ENCODE results near the gene ALS2.
"Not testable (repeated sequence)": the region's sequence is repeated elsewhere in the genome, so short reads cannot be mapped to it uniquely, and the experiment has no call there.

Gene ALS2

GRCh38 chr2:201675454-201675853, 105.3 kb downstream of the ALS2 start:
- no peaks in the 10 kb centered on the region for H3K36me3 ChIP-seq (ENCODE audit: control insufficient read depth, insufficient read depth, low read length)
- H3K27ac ChIP-seq (ENCODE audit: low read depth, low read length), result no peak overlapping the region
- H3K4me3 ChIP-seq (ENCODE audit: low read depth, low read length), result no peak overlapping the region
- H3K27me3 ChIP-seq (ENCODE audit: control insufficient read depth, insufficient read depth, low read length), result no peaks in the 10 kb centered on the region
- peaks cover 8% of the 10 kb centered on the region for H3K4me1 ChIP-seq (ENCODE audit: control insufficient read depth, insufficient read depth, low read length)
- H3K9me3 ChIP-seq (ENCODE audit: control insufficient read depth, insufficient read depth, low read length), result no peaks in the 10 kb centered on the region
- H3K9ac ChIP-seq (ENCODE audit: low read depth, low read length), result no peak overlapping the region

DNA sequence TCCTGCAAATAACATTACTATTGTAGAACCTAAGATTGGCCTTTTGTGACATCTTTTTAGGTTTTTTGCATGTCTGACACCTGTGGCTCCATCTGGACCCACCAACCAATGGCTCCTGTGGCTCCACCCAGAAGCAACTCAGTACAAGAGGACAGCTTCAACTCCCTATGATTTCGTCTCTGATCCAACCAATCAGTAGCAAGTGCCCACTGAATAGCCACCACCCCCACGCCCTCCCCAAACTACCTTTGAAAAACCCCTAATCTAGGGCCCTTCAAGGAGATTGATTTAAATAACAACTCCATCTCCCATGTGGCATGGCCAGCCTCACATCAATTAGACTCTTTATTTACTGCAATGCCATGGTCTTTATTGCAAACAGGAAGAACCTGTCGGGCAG, 105.9 kb downstream of the ALS2 start:
- no peaks in the 10 kb centered on the region for H3K9me3 ChIP-seq (ENCODE audit: control insufficient read depth, insufficient read depth, low read length)
- no peak overlapping the region for H3K9ac ChIP-seq (ENCODE audit: low read depth, low read length)
- no peaks in the 10 kb centered on the region for H3K36me3 ChIP-seq (ENCODE audit: control insufficient read depth, insufficient read depth, low read length)

GRCh38 chr2:201674298-201674697, 106.4 kb downstream of the ALS2 start:
- Histone ChIP-seq H3K36me3 (ENCODE audit: control insufficient read depth, insufficient read depth, low read length) (no peaks in the 10 kb centered on the region), H3K27ac (ENCODE audit: low read depth, low read length) (no peak overlapping the region), H3K4me3 (ENCODE audit: low read depth, low read length) (no peak overlapping the region), H3K9ac (ENCODE audit: low read depth, low read length) (no peak overlapping the region), H3K4me1 (ENCODE audit: control insufficient read depth, insufficient read depth, low read length) (peaks cover 8% of the 10 kb centered on the region), H3K27me3 (ENCODE audit: control insufficient read depth, insufficient read depth, low read length) (no peaks in the 10 kb centered on the region), H3K9me3 (ENCODE audit: control insufficient read depth, insufficient read depth, low read length) (no peaks in the 10 kb centered on the region)

More for the DNA sequence above, 105.9 kb downstream of the ALS2 start:
- Histone ChIP-seq H3K27me3 (ENCODE audit: control insufficient read depth, insufficient read depth, low read length) (no peaks in the 10 kb centered on the region), H3K4me1 (ENCODE audit: control insufficient read depth, insufficient read depth, low read length) (peaks cover 8% of the 10 kb centered on the region), H3K4me3 (ENCODE audit: low read depth, low read length) (no peak overlapping the region), H3K27ac (ENCODE audit: low read depth, low read length) (no peak overlapping the region)

- no peaks in the 10 kb centered on the region for H3K9me3 ChIP-seq (ENCODE audit: control insufficient read depth, insufficient read depth, low read length)
- no peak overlapping the region for H3K27ac ChIP-seq (ENCODE audit: low read depth, low read length)
- H3K36me3 ChIP-seq (ENCODE audit: control insufficient read depth, insufficient read depth, low read length), result no peaks in the 10 kb centered on the region
- no peak overlapping the region for H3K9ac ChIP-seq (ENCODE audit: low read depth, low read length)
- peaks cover 8% of the 10 kb centered on the region for H3K4me1 ChIP-seq (ENCODE audit: control insufficient read depth, insufficient read depth, low read length)
- H3K4me3 ChIP-seq (ENCODE audit: low read depth, low read length), result no peak overlapping the region
- no peaks in the 10 kb centered on the region for H3K27me3 ChIP-seq (ENCODE audit: control insufficient read depth, insufficient read depth, low read length)
These were observed 107.2 kb downstream of the ALS2 start for GRCh38 chr2:201673546-201673945.

- H3K27ac ChIP-seq (ENCODE audit: low read depth, low read length); H3K9me3 ChIP-seq (ENCODE audit: control insufficient read depth, insufficient read depth, low read length); H3K9ac ChIP-seq (ENCODE audit: low read depth, low read length); H3K4me3 ChIP-seq (ENCODE audit: low read depth, low read length); H3K36me3 ChIP-seq (ENCODE audit: control insufficient read depth, insufficient read depth, low read length); H3K4me1 ChIP-seq (ENCODE audit: control insufficient read depth, insufficient read depth, low read length); H3K27me3 ChIP-seq (ENCODE audit: control insufficient read depth, insufficient read depth, low read length): not testable (repeated sequence)
These were observed 109.5 kb downstream of the ALS2 start for GRCh38 chr2:201671205-201671604.

DNA sequence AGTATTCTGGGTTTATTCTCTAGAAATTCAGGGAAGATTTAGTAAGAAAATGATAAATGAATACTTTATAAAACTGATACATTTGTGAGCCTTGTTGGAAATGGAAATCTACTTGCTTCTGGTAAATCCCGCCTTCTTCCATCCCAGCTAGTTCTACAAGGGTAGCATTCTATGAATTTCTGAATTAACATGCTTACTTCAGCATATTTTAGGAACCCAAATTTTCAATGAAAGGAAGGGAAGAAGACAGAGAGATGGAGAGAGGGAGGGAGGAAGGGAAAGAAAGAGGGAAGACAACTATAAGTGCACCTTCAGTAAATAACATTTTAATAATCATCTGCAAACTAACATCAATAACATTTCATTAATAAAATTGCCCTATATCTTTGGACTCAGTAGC, 110.9 kb downstream of the ALS2 start:
- Histone ChIP-seq H3K4me3 (ENCODE audit: low read depth, low read length) (no peak overlapping the region), H3K9ac (ENCODE audit: low read depth, low read length) (no peak overlapping the region), H3K27me3 (ENCODE audit: control insufficient read depth, insufficient read depth, low read length) (no peaks in the 10 kb centered on the region), H3K9me3 (ENCODE audit: control insufficient read depth, insufficient read depth, low read length) (no peaks in the 10 kb centered on the region), H3K4me1 (ENCODE audit: control insufficient read depth, insufficient read depth, low read length) (no peaks in the 10 kb centered on the region), H3K36me3 (ENCODE audit: control insufficient read depth, insufficient read depth, low read length) (no peaks in the 10 kb centered on the region), H3K27ac (ENCODE audit: low read depth, low read length) (no peak overlapping the region)

- H3K27me3 ChIP-seq (ENCODE audit: control insufficient read depth, insufficient read depth, low read length), result no peaks in the 10 kb centered on the region
- H3K4me3 ChIP-seq (ENCODE audit: low read depth, low read length), result no peak overlapping the region
- H3K36me3 ChIP-seq (ENCODE audit: control insufficient read depth, insufficient read depth, low read length), result no peaks in the 10 kb centered on the region
- no peaks in the 10 kb centered on the region for H3K4me1 ChIP-seq (ENCODE audit: control insufficient read depth, insufficient read depth, low read length)
- no peak overlapping the region for H3K27ac ChIP-seq (ENCODE audit: low read depth, low read length)
- H3K9me3 ChIP-seq (ENCODE audit: control insufficient read depth, insufficient read depth, low read length), result no peaks in the 10 kb centered on the region
- no peak overlapping the region for H3K9ac ChIP-seq (ENCODE audit: low read depth, low read length)
These were observed 112.3 kb downstream of the ALS2 start for GRCh38 chr2:201668402-201668910.

DNA sequence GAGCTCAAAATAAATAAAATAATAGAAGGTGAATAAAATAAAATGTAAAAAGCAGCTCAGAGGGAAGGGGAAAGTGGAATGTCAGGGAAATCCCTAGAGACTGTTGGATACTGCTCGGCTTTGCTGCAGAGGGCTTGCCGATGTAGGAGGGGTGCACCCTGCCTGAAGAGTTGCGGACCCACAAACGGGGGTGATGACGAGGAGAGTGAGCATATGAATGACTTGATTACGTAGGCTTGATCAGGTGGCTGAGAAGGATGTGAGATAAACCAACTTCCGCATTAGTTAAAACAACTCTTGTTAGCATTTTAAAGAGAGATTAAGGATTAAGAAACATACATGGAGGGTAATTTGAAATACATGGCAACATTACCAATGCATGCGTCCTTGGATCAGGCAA, 116.4 kb downstream of the ALS2 start:
- no peaks in the 10 kb centered on the region for H3K27me3 ChIP-seq (ENCODE audit: control insufficient read depth, insufficient read depth, low read length)
- no peak overlapping the region for H3K9ac ChIP-seq (ENCODE audit: low read depth, low read length)
- no peaks in the 10 kb centered on the region for H3K9me3 ChIP-seq (ENCODE audit: control insufficient read depth, insufficient read depth, low read length)
- H3K4me1 ChIP-seq (ENCODE audit: control insufficient read depth, insufficient read depth, low read length), result no peaks in the 10 kb centered on the region
- H3K4me3 ChIP-seq (ENCODE audit: low read depth, low read length), result no peak overlapping the region
- H3K27ac ChIP-seq (ENCODE audit: low read depth, low read length), result no peak overlapping the region
- no peaks in the 10 kb centered on the region for H3K36me3 ChIP-seq (ENCODE audit: control insufficient read depth, insufficient read depth, low read length)

- H3K4me1 ChIP-seq (ENCODE audit: control insufficient read depth, insufficient read depth, low read length), result no peaks in the 10 kb centered on the region
- no peaks in the 10 kb centered on the region for H3K36me3 ChIP-seq (ENCODE audit: control insufficient read depth, insufficient read depth, low read length)
- no peak overlapping the region for H3K9ac ChIP-seq (ENCODE audit: low read depth, low read length)
- no peaks in the 10 kb centered on the region for H3K9me3 ChIP-seq (ENCODE audit: control insufficient read depth, insufficient read depth, low read length)
- no peak overlapping the region for H3K27ac ChIP-seq (ENCODE audit: low read depth, low read length)
- no peak overlapping the region for H3K4me3 ChIP-seq (ENCODE audit: low read depth, low read length)
- H3K27me3 ChIP-seq (ENCODE audit: control insufficient read depth, insufficient read depth, low read length), result no peaks in the 10 kb centered on the region
These were observed 119.4 kb downstream of the ALS2 start for GRCh38 chr2:201661366-201661765.

- H3K4me3 ChIP-seq (ENCODE audit: low read depth, low read length), result no peak overlapping the region
- no peak overlapping the region for H3K27ac ChIP-seq (ENCODE audit: low read depth, low read length)
- H3K9me3 ChIP-seq (ENCODE audit: control insufficient read depth, insufficient read depth, low read length), result no peaks in the 10 kb centered on the region
- H3K27me3 ChIP-seq (ENCODE audit: control insufficient read depth, insufficient read depth, low read length), result no peaks in the 10 kb centered on the region
- H3K9ac ChIP-seq (ENCODE audit: low read depth, low read length), result no peak overlapping the region
- H3K36me3 ChIP-seq (ENCODE audit: control insufficient read depth, insufficient read depth, low read length), result no peaks in the 10 kb centered on the region
- no peaks in the 10 kb centered on the region for H3K4me1 ChIP-seq (ENCODE audit: control insufficient read depth, insufficient read depth, low read length)
These were observed 120.3 kb downstream of the ALS2 start for GRCh38 chr2:201660293-201660895.

DNA sequence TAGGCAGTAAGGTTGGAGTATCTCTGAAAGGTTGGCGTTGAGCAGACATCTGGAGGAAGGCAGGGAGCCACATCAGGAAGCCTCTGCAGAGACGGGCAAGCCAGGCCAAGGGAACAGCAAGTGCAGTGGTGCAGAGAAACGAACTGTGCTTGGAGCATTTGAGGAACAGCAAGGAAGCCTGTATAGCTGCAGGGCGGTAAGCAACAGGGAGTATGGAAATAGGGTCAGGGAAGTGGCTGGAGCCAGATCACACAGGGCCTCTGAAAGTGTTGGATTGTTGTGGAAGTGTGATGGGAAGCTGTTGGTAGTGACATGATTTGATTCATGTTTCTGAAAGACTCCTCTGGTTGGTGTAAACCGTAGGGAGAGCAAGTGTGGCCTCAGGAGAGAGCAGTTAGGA, 124.0 kb downstream of the ALS2 start:
- no peaks in the 10 kb centered on the region for H3K4me1 ChIP-seq (ENCODE audit: control insufficient read depth, insufficient read depth, low read length)
- no peaks in the 10 kb centered on the region for H3K36me3 ChIP-seq (ENCODE audit: control insufficient read depth, insufficient read depth, low read length)
- no peaks in the 10 kb centered on the region for H3K27me3 ChIP-seq (ENCODE audit: control insufficient read depth, insufficient read depth, low read length)
- H3K9me3 ChIP-seq (ENCODE audit: control insufficient read depth, insufficient read depth, low read length), result no peaks in the 10 kb centered on the region
- H3K4me3 ChIP-seq (ENCODE audit: low read depth, low read length), result no peak overlapping the region
- no peak overlapping the region for H3K27ac ChIP-seq (ENCODE audit: low read depth, low read length)
- no peak overlapping the region for H3K9ac ChIP-seq (ENCODE audit: low read depth, low read length)

All from HUES48 (cell line).